H1 (cell line): Measurements from ENCODE around the gene MYLK3. TPM values are rescaled to one million over a fixed set of nuclear protein-coding genes. Genes with fewer than 3 reads are reported as not detected.
"Not testable (repeated sequence)": the region's sequence is repeated elsewhere in the genome, so short reads cannot be mapped to it uniquely, and the experiment has no call there.

Source experiments
- CTCF ChIA-PET: fragments of 300-600 bp; sonication (Branson Sonifier 250); formaldehyde crosslinking; loops from one replicate; lab custom pipeline; 2021; ENCODE audit not compliant: partially characterized antibody; lab: Charles Lee
- POLR2A ChIA-PET: fragments of 300-600 bp; sonication (Branson Sonifier 250); formaldehyde crosslinking; loops from one replicate; lab custom pipeline; 2021; ENCODE audit warnings: inconsistent platforms; ENCODE audit not compliant: partially characterized antibody; lab: Charles Lee
- DNase-seq, 2 experiments: peaks; one replicate each; pipeline versions ENCODE4 v3.0.0 to v3.0.0-alpha.2; 2010 to 2022; ENCODE audit warnings: low spot score in 2 of 2, low read depth in 1 of 2, mixed read lengths in 1 of 2
- FAIRE-seq: peaks from 2 replicates; lab custom pipeline; 2011; peaks lifted over from hg19 to GRCh38; lab: Jason Lieb, UNC
- H2AFZ ChIP-seq: 2 replicates; pipeline ENCODE4 v1.8.1; 2012; ENCODE audit warnings: low read length, inconsistent platforms
- H2AK5ac ChIP-seq: 2 replicates; pipeline ENCODE4 v1.6.1; 2013; ENCODE audit warnings: low read depth, low read length
- H2BK120ac ChIP-seq: replicated peaks from 2 replicates; pipeline ENCODE3; 2013; ENCODE audit warnings: low read depth, low read length, inconsistent platforms
- H2BK12ac ChIP-seq: 2 replicates; pipeline ENCODE4 v1.6.1; 2013; ENCODE audit warnings: low read depth, low read length
- H2BK15ac ChIP-seq: 2 replicates; pipeline ENCODE4 v1.6.1; 2013; ENCODE audit warnings: low read length
- H2BK20ac ChIP-seq: 2 replicates; pipeline ENCODE4 v1.6.1; 2013; ENCODE audit warnings: low read length
- H2BK5ac ChIP-seq: 2 replicates; pipeline ENCODE4 v1.6.1; 2013; ENCODE audit warnings: low read depth, low read length
- H3K14ac ChIP-seq: 2 replicates; pipeline ENCODE4 v1.6.1; 2013; ENCODE audit warnings: inconsistent platforms; ENCODE audit not compliant: insufficient read length
- H3K18ac ChIP-seq: 2 replicates; pipeline ENCODE4 v1.6.1; 2013; ENCODE audit warnings: low read length; ENCODE audit errors: extremely low read depth
- H3K23ac ChIP-seq: 2 replicates; pipeline ENCODE4 v1.6.1; 2013; ENCODE audit warnings: inconsistent platforms; ENCODE audit not compliant: insufficient read length
- H3K23me2 ChIP-seq: 2 replicates; pipeline ENCODE4 v1.6.1; 2013; ENCODE audit warnings: low read depth, low read length
- H3K27ac ChIP-seq: 2 replicates; pipeline ENCODE4 v1.6.1; 2011; ENCODE audit warnings: low read depth, low read length, inconsistent platforms
- H3K27me3 ChIP-seq, 4 experiments: replicated peaks in 1 of 4; 1 replicate in 1 of 4; 2 replicates in 3 of 4; pipeline versions ENCODE4 v1.6.1 to v1.8.1; 2011 to 2013; ENCODE audit warnings: low read length in 3 of 4, mild to moderate bottlenecking in 3 of 4, inconsistent platforms in 2 of 4, mixed read lengths in 2 of 4, moderate library complexity in 1 of 4; ENCODE audit not compliant: control insufficient read depth in 3 of 4, insufficient read depth in 3 of 4; ENCODE audit errors: extremely low read depth in 1 of 4
- H3K36me3 ChIP-seq, 4 experiments: 2 replicates each; pipeline versions ENCODE4 v1.6.1 to v1.8.1; 2011 to 2013; ENCODE audit warnings: mild to moderate bottlenecking in 4 of 4, low read length in 3 of 4, moderate library complexity in 2 of 4, control low read depth in 1 of 4, inconsistent platforms in 1 of 4; ENCODE audit not compliant: insufficient read depth in 4 of 4, control insufficient read depth in 2 of 4
- H3K4ac ChIP-seq: replicated peaks from 2 replicates; pipeline ENCODE3; 2013; ENCODE audit warnings: low read length, low read depth, mixed read lengths, inconsistent platforms; ENCODE audit not compliant: insufficient read length
- H3K4me1 ChIP-seq, 4 experiments: replicated peaks in 1 of 4; 1 replicate in 1 of 4; 2 replicates in 3 of 4; pipeline versions ENCODE4 v1.6.1 to v1.8.1; 2011 to 2013; ENCODE audit warnings: low read length in 3 of 4, inconsistent platforms in 2 of 4, mixed read lengths in 1 of 4; ENCODE audit not compliant: insufficient read depth in 4 of 4, control insufficient read depth in 3 of 4
- H3K4me2 ChIP-seq, 2 experiments: 2 replicates each; pipeline versions ENCODE4 v1.6.1 to v1.8.1; 2011 to 2013; ENCODE audit warnings: low read depth in 2 of 2, low read length in 2 of 2, control low read depth in 1 of 2, inconsistent platforms in 1 of 2, mild to moderate bottlenecking in 1 of 2; ENCODE audit not compliant: insufficient read depth in 1 of 2
- H3K4me3 ChIP-seq, 4 experiments: fragments of 200-600, 300-600 bp in 1 of 4; sonication (generic), shearing (Covaris generic), sonication (Bioruptor Twin) in 1 of 4; 2 replicates each; pipeline versions ENCODE4 v1.5.1 to v1.8.1; 2011 to 2016; ENCODE audit warnings: low read length in 4 of 4, low read depth in 3 of 4, control low read depth in 2 of 4, inconsistent platforms in 2 of 4, mild to moderate bottlenecking in 2 of 4, mixed read lengths in 1 of 4, moderate library complexity in 1 of 4; ENCODE audit not compliant: insufficient read depth in 2 of 4; ENCODE audit errors: extremely low read depth in 1 of 4
- H3K56ac ChIP-seq: replicated peaks from 2 replicates; pipeline ENCODE3; 2013; ENCODE audit warnings: low read depth, mild to moderate bottlenecking, mixed read lengths, low read length, inconsistent platforms; ENCODE audit not compliant: insufficient read length
- H3K79me1 ChIP-seq: 2 replicates; pipeline ENCODE4 v1.6.1; 2013; ENCODE audit warnings: low read depth, low read length, control low read depth
- H3K79me2 ChIP-seq, 2 experiments: 2 replicates each; pipeline versions ENCODE4 v1.6.1 to v1.8.1; 2012 to 2013; ENCODE audit warnings: low read length in 2 of 2, mild to moderate bottlenecking in 2 of 2, inconsistent platforms in 1 of 2; ENCODE audit not compliant: insufficient read depth in 2 of 2, control insufficient read depth in 1 of 2
- H3K9ac ChIP-seq, 4 experiments: replicated peaks in 1 of 4; 1 replicate in 1 of 4; 2 replicates in 3 of 4; pipeline versions ENCODE4 v1.6.1 to v1.8.1; 2011 to 2013; ENCODE audit warnings: low read depth in 3 of 4, low read length in 3 of 4, control low read depth in 2 of 4, mild to moderate bottlenecking in 2 of 4, moderate library complexity in 2 of 4, inconsistent platforms in 1 of 4; ENCODE audit errors: extremely low read depth in 1 of 4
- H3K9me3 ChIP-seq, 2 experiments: 2 replicates each; pipeline versions ENCODE4 v1.6.1 to v1.8.1; 2012 to 2013; ENCODE audit warnings: mild to moderate bottlenecking in 2 of 2, moderate library complexity in 2 of 2, control low read depth in 1 of 2, inconsistent platforms in 1 of 2, low read depth in 1 of 2, low read length in 1 of 2, mixed read lengths in 1 of 2; ENCODE audit not compliant: insufficient read depth in 2 of 2
- H4K20me1 ChIP-seq, 2 experiments: replicated peaks in 1 of 2; 2 replicates each; pipeline versions ENCODE3 to v1.8.1; 2011 to 2013; ENCODE audit warnings: inconsistent platforms in 2 of 2, low read length in 2 of 2, mild to moderate bottlenecking in 1 of 2; ENCODE audit not compliant: insufficient read depth in 2 of 2, control insufficient read depth in 1 of 2
- H4K5ac ChIP-seq: 2 replicates; pipeline ENCODE4 v1.6.1; 2013; ENCODE audit warnings: low read length, low read depth, mixed read lengths, inconsistent platforms; ENCODE audit not compliant: insufficient read length
- H4K8ac ChIP-seq: 2 replicates; pipeline ENCODE4 v1.8.0; 2013; ENCODE audit warnings: mild to moderate bottlenecking, moderate library complexity, low read length, inconsistent platforms; ENCODE audit not compliant: insufficient read depth; ENCODE audit errors: extremely low read depth
- H4K91ac ChIP-seq: replicated peaks from 2 replicates; pipeline ENCODE3; 2013; ENCODE audit warnings: low read length, mixed read lengths, inconsistent platforms; ENCODE audit not compliant: insufficient read length
- EGR1 ChIP-seq: IDR thresholded peaks from 2 replicates; pipeline ENCODE4 v1.6.1; 2011; ENCODE audit warnings: low read depth, low read length, borderline replicate concordance
- SUZ12 ChIP-seq: fragments of 200-600 bp; sonication (generic); IDR thresholded peaks from 2 replicates; pipeline ENCODE4 v1.6.1; 2012; ENCODE audit warnings: mild to moderate bottlenecking, inconsistent platforms, low read length, moderate library complexity, mixed read lengths
- whole genome bisulfite sequencing, 2 experiments: shearing (Covaris generic) in 1 of 2; methylation state at CpG; one replicate each; pipeline versions ENCODE4 v1.1.6 to v1.1.7; 2013 to 2015; ENCODE audit warnings: low lambda C conversion rate in 2 of 2, mixed read lengths in 2 of 2, inconsistent platforms in 1 of 2, low coverage in 1 of 2, missing lambda C conversion rate in 1 of 2; ENCODE audit not compliant: insufficient replicate concordance in 2 of 2, insufficient coverage in 1 of 2, insufficient read length in 1 of 2; ENCODE audit errors: extremely low coverage in 1 of 2, missing lambda C conversion rate in 1 of 2; 5-methylcytosine and 5-hydroxymethylcytosine counted together
- polyA plus RNA-seq, 7 experiments: library from polyadenylated mRNA; depleted of rRNA in 3 of 7; stranded (reverse) in 5 of 7; unstranded in 2 of 7; fragments of >200 nt in 5 of 7; fragments of 200-250 nt in 2 of 7; gene quantifications; 1 replicate in 5 of 7; 2 replicates in 1 of 7; 4 replicates in 1 of 7; pipeline versions ENCODE4 v1.2.1 to v1.2.3, GENCODE V29; 2011 to 2013; ENCODE audit warnings: missing spikeins in 2 of 7, mixed read lengths in 2 of 7
- total RNA-seq: library from RNA; stranded (reverse); fragmentation: NEBNext Ultra II Directional; extraction: Animal tissue kit (Norgen Biotek cat#: 25700); gene quantifications from 2 replicates; pipeline ENCODE4 v1.2.1, GENCODE V29; 2021
- TF ChIP-seq, protein P1 (sequence below): IDR thresholded peaks from 2 replicates; pipeline ENCODE4 v1.6.1; 2012; ENCODE audit warnings: low read length, inconsistent platforms

Gene MYLK3
- total and polyA plus RNA-seq, 2 of the 8 experiments (the other 6 are each of a cell fraction or from before 2014, with no cell fraction given), result 0.14 to 0.35 TPM

DNA sequence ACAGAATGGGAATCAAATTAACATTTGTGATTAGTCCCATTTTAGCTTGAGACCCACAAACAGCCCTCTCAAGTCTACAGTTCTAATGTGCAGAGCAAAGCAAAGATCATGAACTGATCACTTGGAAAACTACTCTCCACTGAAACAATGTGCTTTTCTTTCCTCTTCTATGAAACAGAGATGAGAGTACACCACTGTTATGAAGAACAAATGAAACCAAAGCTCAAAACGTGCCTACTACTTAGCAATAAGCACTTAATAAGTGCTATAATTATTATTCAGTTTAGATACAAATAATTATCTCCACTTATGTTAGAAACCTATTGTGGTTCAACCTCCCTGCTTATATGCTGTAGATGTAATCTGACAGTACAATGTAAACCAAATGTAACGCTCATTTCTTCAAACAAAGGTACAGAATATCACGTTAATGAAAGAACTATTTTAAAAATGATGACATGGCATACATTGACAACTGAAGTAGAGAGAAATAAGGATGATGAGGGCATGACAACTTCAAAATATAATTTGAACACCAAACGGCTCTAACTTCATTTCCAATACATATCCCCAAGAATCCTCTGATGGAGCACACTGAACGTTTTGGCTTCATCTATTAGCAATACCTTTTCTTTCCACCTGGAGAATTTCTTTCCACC is 61.2 kb downstream of the MYLK3 start (continued):
- TF ChIP-seq, protein P1, sequence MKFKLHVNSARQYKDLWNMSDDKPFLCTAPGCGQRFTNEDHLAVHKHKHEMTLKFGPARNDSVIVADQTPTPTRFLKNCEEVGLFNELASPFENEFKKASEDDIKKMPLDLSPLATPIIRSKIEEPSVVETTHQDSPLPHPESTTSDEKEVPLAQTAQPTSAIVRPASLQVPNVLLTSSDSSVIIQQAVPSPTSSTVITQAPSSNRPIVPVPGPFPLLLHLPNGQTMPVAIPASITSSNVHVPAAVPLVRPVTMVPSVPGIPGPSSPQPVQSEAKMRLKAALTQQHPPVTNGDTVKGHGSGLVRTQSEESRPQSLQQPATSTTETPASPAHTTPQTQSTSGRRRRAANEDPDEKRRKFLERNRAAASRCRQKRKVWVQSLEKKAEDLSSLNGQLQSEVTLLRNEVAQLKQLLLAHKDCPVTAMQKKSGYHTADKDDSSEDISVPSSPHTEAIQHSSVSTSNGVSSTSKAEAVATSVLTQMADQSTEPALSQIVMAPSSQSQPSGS, result no peak
- TF ChIP-seq SUZ12 (no peak), EGR1 (no peak)

DNA sequence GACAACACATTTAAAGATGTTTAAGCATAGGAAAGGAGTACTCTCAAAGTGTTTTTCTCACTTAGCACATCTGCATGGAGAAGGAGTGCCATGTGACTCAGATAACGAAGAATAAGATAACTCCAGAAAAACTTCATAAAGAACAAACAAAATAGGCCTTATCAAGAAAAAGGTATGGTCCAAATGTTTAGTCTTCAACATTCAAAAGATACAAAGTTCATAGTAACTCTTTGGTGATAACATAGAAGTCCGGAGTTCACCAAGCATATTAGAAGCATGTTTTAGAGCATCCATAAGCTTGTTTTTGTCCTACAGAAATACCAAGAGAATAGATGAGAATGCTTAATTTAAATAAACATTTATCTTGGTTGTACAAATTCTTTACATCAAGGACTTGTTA is 66.3 kb downstream of the MYLK3 start:
- H3K4ac ChIP-seq, H2BK120ac ChIP-seq, H2AK5ac ChIP-seq, H2AFZ ChIP-seq, H2BK5ac ChIP-seq, H2BK15ac ChIP-seq, H2BK20ac ChIP-seq, H3K9me3 ChIP-seq, H4K91ac ChIP-seq, H3K4me1 ChIP-seq, H4K5ac ChIP-seq, H3K56ac ChIP-seq, H3K9ac ChIP-seq, CTCF ChIA-PET, H3K18ac ChIP-seq, H3K4me3 ChIP-seq, H4K20me1 ChIP-seq, FAIRE-seq, H3K23ac ChIP-seq, H3K14ac ChIP-seq, H3K27me3 ChIP-seq, H3K27ac ChIP-seq, H3K23me2 ChIP-seq, H3K79me1 ChIP-seq, H3K4me2 ChIP-seq, H2BK12ac ChIP-seq, H4K8ac ChIP-seq, POLR2A ChIA-PET, DNase-seq: not testable (repeated sequence)
- H3K79me2 ChIP-seq, result peaks cover 10 to 48% of the 10 kb centered on the region in 2 experiments; a peak in 3 of 4 replicates
- 93% methylated on average over 2 of the region's 2 CpGs; no CpG with 5 or more reads in 1 of the 2 experiments for WGBS, 2 experiments
- H3K36me3 ChIP-seq, result peaks cover 8 to 32% (median 15%) of the 10 kb centered on the region in 4 experiments; a peak in 7 of 8 replicates
